ENCODE results near the gene CCIN.
"Not testable (repeated sequence)": the region's sequence is repeated elsewhere in the genome, so short reads cannot be mapped to it uniquely, and the experiment has no call there.

Gene CCIN

GRCh38 chr9:36169166-36169565 is at the start of gene CCIN:
Gene CCIN, plus strand, starts transcription at chr9:36169388. Its CDS starts 115 bp downstream, at chr9:36169503.
- DNase-seq (ENCODE audit: low read depth): no peak

- no peak for DNase-seq (ENCODE audit: low read depth)
Observed at GRCh38 chr9:36119476-36119875, 49.7 kb upstream of the CCIN start.

- no peak for DNase-seq (ENCODE audit: low read depth)
Observed at GRCh38 chr9:36120705-36121104, 48.5 kb upstream of the CCIN start.

GRCh38 chr9:36121971-36122370 is 47.2 kb upstream of the CCIN start:
- DNase-seq (ENCODE audit: low read depth): no peak

- no peak for DNase-seq (ENCODE audit: low read depth)
Observed at GRCh38 chr9:36123515-36123914, 45.7 kb upstream of the CCIN start.

GRCh38 chr9:36125062-36125855 is 43.9 kb upstream of the CCIN start:
- no peak for DNase-seq (ENCODE audit: low read depth)

GRCh38 chr9:36126016-36126730 is 43.0 kb upstream of the CCIN start:
- no peak for DNase-seq (ENCODE audit: low read depth)

GRCh38 chr9:36127652-36128244 is 41.4 kb upstream of the CCIN start:
- no peak for DNase-seq (ENCODE audit: low read depth)

- DNase-seq (ENCODE audit: low read depth): no peak
Observed at GRCh38 chr9:36128349-36128748, 40.8 kb upstream of the CCIN start.

GRCh38 chr9:36129139-36129538 is 40.0 kb upstream of the CCIN start:
- DNase-seq (ENCODE audit: low read depth): no peak

- not testable (repeated sequence) for DNase-seq (ENCODE audit: low read depth)
Observed at GRCh38 chr9:36131666-36132065, 37.5 kb upstream of the CCIN start.

GRCh38 chr9:36132086-36132485 is 37.1 kb upstream of the CCIN start:
- no peak for DNase-seq (ENCODE audit: low read depth)

GRCh38 chr9:36134761-36135505 is 34.3 kb upstream of the CCIN start:
- DNase-seq (ENCODE audit: low read depth): no peak

GRCh38 chr9:36135741-36136271 is 33.4 kb upstream of the CCIN start:
- no peak for DNase-seq (ENCODE audit: low read depth)

- peak; percentile 57 for DNase-seq (ENCODE audit: low read depth)
Observed at GRCh38 chr9:36136272-36136893, 32.8 kb upstream of the CCIN start, which contains the start of gene GLIPR2. Gene GLIPR2, plus strand, starts transcription at chr9:36136733. Its CDS starts 46 bp downstream, at chr9:36136779.

- no peak for DNase-seq (ENCODE audit: low read depth)
Observed at GRCh38 chr9:36136894-36137391, 32.2 kb upstream of the CCIN start.

GRCh38 chr9:36137392-36138004 is 31.7 kb upstream of the CCIN start:
- no peak for DNase-seq (ENCODE audit: low read depth)

GRCh38 chr9:36138496-36138895 is 30.7 kb upstream of the CCIN start:
- DNase-seq (ENCODE audit: low read depth): no peak

GRCh38 chr9:36138901-36139300 is 30.3 kb upstream of the CCIN start:
- no peak for DNase-seq (ENCODE audit: low read depth)

Measured in stimulated activated CD8-positive, alpha-beta memory T cell treated with anti-CD3 and anti-CD28 coated beads, Interleukin-7, amount 100 ng/mL, for 24 hours (primary cell).